GM18505 (cell line): ENCODE results near the gene RAB44.
A peak's percentile ranks its signal among the peaks of the same experiment; 100 is the strongest.

Experiments used
- ATAC-seq: cut with Tn5 transposase; IDR thresholded peaks from one replicate; pipeline ENCODE4 v1.9.1; 2021; ENCODE audit not compliant: unreplicated experiment
- POLR2A ChIP-seq: IDR thresholded peaks from 4 replicates; pipeline ENCODE4 v1.6.1; 2011; ENCODE audit warnings: borderline replicate concordance; ENCODE audit not compliant: insufficient read depth, insufficient read length; ENCODE audit errors: extremely low read depth

The RAB44 gene

DNA sequence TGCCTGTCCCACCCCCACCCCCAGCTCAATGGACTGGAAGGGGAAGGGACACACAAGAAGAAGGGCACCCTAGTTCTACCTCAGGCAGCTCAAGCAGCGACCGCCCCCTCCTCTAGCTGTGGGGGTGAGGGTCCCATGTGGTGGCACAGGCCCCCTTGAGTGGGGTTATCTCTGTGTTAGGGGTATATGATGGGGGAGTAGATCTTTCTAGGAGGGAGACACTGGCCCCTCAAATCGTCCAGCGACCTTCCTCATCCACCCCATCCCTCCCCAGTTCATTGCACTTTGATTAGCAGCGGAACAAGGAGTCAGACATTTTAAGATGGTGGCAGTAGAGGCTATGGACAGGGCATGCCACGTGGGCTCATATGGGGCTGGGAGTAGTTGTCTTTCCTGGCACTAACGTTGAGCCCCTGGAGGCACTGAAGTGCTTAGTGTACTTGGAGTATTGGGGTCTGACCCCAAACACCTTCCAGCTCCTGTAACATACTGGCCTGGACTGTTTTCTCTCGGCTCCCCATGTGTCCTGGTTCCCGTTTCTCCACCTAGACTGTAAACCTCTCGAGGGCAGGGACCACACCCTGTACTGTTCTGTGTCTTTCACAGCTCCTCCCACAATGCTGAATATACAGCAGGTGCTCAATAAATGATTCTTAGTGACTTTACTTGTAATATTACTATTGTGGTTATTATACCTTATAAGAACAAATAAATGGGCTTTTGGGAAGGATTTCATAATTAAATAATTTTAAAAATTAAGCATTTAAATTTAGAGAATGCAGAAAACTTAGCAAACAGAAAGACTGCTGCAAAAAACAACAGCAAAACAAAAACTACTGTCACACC, 10.7 kb upstream of the RAB44 start:
- no peak for ATAC-seq

GRCh38 chr6:36688063-36688738, 9.4 kb upstream of the RAB44 start:
- no peak for TF ChIP-seq POLR2A
- ATAC-seq = no peak

More for the DNA sequence above, 10.7 kb upstream of the RAB44 start:
- TF ChIP-seq POLR2A = peak; percentile 54

DNA sequence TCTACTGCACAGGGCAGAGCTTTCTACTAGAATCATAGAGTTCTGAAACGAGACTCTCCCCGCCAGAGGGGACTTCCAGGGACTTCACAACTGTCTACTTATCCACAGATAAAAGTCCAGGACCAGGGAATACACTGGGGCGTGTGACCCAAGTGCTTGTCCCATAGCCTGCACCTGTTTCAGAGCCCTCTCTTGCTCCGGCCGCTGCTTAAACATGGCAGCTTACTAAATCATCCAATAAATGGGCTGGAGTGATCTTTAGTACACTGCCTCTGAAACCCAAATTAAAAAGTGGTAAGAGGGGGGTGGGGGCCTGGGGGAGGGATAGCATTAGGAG, 8.9 kb upstream of the RAB44 start:
- no peak for ATAC-seq
- no peak for TF ChIP-seq POLR2A

- ATAC-seq = no peak
- no peak for TF ChIP-seq POLR2A
Observed at GRCh38 chr6:36691011-36691410, 6.6 kb upstream of the RAB44 start.

DNA sequence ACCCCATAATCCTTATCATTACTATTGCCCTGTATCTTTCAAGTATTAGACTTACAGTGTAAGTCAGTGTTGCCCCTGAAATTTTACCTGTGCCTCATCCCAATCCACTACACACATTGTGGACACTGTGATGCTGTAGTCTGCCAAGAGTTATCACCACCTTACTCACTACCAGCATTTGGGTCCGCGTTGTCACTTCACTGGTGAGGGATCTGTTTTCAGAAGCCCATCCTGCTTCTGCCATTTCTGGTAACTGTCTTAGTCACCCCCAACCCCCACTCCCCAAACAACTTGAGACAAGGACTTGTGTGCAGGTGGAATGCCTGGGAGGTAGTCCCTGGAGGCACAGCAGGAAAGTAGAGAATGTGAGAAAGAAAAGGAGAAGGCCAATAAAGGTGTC, 6.0 kb upstream of the RAB44 start:
- TF ChIP-seq POLR2A = no peak
- no peak for ATAC-seq

DNA sequence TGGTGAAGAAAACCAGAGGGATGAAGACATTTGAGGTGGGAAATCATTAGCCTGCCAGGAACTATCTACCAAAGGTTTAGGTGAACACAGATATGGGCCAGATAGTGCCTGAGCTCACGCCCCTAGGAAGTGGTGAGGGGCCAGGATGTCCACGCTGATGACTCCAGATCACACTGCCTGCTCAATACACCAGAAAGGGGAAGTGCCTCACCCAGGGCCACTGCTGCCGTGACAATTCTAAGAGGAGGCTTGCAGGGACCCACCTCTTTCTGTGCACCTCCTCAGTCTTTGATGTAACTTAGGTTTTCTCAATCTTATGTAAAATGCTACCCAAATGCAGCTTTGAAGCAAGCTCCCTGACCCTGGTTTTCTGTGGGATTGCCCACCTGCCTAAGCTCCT, 5.4 kb upstream of the RAB44 start:
- peak; percentile 38 for TF ChIP-seq POLR2A
- peak; percentile 68 for ATAC-seq

DNA sequence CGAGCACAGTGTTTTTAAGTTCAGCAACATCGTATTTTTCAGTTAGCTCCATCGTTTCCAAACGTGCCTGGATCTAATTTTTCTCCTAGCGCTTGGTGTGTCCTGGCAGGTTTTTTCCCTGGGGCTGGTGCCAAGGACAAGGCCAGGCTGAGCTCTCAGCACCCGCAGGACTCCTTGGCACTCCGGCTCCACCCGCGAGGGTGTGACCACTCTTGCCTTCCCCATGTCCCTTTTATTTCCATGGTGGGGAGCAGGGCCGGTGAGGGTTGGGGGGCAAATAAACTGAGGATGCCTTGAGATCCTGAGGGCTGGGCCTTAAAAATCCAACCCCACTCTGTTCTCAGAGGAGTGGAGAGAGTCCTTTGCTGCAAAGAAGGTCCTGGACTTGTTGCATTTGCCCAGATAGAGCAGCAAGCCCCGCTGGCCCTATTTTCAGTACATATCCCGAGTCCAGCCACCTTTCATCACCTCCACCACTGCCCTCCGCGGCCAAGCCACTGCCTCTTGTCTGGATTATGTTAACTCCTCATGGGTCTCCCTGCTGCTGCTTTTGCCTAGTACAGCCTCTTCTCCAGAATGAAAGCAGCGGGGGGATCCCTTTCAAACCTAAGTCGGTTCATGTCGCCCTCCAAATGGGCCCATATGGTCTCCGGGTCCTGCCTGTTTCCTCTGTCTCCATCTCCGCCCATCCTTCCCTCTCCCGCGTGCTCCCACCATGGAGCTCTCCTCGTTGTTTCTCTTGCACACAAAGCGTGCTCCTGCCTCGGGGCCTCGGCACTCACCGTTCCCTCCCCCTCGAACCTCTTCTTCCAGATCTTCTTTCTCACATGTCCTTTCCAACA, 4.5 kb upstream of the RAB44 start:
- no peak for TF ChIP-seq POLR2A

DNA sequence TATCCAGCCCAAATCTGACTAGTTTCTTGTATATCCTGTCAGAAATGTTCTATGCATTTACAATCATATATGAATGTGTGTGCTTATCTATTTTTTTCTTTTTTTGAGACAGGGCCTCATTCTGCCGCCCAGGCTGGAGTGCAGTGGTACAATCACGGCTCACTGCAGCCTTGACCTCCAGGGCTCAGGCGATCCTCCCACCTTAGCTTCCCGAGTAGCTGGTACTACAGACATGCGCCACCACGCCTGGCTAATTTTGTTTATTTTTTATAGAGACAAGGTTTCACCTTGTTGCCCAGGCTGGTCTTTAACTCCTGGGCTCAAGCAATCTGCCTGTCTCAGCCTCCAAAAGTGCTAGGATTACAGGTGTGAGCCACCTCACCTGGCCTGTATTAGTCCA, 3.0 kb upstream of the RAB44 start:
- no peak for TF ChIP-seq POLR2A

More for the DNA sequence above, 4.5 kb upstream of the RAB44 start:
- ATAC-seq = no peak

GRCh38 chr6:36695414-36695813, 2.2 kb upstream of the RAB44 start:
- no peak for ATAC-seq
- no peak for TF ChIP-seq POLR2A

More for the DNA sequence above, 3.0 kb upstream of the RAB44 start:
- no peak for ATAC-seq

DNA sequence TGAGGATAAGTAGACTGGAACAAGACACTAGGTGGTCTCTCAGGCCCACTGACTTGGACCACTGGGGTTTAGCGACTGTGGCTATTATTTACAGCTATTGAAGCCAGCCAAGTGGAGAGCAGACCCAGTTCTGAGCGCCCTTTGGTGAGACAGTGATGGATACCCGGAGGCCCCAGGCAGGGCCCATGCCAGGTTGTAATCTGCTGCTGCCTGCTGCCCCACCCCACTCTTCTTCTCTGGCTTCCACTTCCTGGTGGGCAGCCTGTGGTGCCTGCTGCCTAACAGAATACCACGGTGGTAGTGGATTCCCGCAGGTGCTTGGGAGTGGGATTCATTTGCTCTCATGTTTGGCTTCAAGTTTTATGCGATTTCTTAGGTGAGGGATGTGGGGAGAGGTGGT, 570 bp downstream of the RAB44 start:
- TF ChIP-seq POLR2A = no peak
- no peak for ATAC-seq

GRCh38 chr6:36698871-36699271, 1.2 kb downstream of the RAB44 start:
- no peak for TF ChIP-seq POLR2A
- ATAC-seq = no peak

- ATAC-seq = no peak
- TF ChIP-seq POLR2A = no peak
Observed at GRCh38 chr6:36699348-36699747, 1.7 kb downstream of the RAB44 start.

GRCh38 chr6:36700071-36700812, 2.6 kb downstream of the RAB44 start:
- ATAC-seq = no peak
- TF ChIP-seq POLR2A = no peak

DNA sequence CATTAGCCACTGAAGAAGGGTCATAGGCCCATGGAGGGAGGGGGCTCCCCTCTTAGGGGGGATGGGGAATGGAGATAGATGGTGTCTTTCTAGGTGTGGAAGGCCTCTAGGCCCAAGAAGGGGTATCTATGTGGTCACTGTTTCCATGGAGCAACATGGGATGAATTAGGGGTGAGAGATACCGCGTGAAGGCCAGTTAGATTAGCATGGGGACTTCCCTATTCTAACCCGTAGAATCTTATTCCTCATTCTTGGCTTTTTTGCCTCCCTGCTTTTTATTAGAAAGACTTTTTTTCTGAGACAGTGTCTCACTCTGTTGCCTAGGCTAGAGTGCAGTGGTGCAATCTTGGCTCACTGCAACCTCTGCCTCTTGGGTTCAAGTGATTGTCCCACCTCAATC, 3.2 kb downstream of the RAB44 start:
- ATAC-seq = no peak
- no peak for TF ChIP-seq POLR2A
